ENCODE results near the gene ISOC1.

The ISOC1 gene

DNA sequence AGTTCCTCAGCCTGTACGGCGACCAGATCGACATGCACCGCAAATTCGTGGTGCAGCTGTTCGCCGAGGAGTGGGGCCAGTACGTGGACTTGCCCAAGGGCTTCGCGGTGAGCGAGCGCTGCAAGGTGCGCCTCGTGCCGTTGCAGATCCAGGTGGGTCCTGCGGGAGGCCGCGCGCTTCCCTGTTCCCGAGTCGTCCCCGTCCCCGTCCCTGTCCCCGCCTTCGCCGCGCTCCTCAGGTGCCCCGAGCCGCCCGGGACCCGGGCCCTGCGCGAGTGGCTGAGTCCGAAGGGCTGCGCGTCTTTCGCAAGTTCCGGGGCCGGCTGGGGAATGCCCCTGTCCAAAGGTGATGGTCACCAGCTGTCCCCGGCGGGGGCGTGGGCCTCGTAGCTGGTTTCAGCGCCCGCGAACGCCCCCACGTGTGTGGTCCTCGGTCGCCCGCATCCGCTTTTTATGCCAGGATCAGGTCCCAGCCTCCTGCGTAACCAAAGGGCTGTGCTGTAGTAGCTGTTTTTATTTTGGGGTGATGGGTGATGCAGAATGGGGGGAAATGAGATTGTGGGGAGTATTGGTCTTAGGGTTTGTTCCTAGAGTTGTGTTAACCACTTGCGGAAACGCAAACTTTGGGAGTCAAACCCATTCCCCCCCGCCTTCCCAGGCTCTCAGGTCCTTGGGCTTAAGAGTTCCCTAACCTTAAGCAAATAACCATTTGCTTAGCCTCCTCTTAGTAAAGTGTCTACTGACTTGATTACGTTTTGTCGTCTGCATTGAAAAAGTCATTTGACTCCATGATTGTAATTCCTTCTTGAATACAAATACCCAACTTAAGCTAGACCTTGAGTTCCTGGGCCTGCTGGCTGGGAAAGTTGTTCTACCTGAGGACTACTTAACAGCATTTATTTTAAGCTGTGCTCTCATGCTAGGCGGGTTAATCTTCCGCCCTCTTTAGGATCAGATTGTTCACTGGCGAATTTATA is 663 bp downstream of the ISOC1 start:
- TF ChIP-seq, protein P1, sequence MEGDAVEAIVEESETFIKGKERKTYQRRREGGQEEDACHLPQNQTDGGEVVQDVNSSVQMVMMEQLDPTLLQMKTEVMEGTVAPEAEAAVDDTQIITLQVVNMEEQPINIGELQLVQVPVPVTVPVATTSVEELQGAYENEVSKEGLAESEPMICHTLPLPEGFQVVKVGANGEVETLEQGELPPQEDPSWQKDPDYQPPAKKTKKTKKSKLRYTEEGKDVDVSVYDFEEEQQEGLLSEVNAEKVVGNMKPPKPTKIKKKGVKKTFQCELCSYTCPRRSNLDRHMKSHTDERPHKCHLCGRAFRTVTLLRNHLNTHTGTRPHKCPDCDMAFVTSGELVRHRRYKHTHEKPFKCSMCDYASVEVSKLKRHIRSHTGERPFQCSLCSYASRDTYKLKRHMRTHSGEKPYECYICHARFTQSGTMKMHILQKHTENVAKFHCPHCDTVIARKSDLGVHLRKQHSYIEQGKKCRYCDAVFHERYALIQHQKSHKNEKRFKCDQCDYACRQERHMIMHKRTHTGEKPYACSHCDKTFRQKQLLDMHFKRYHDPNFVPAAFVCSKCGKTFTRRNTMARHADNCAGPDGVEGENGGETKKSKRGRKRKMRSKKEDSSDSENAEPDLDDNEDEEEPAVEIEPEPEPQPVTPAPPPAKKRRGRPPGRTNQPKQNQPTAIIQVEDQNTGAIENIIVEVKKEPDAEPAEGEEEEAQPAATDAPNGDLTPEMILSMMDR (IDR thresholded peaks at IDR 0.05; ENCODE audit: low read depth, low read length): no peak
- H3K4me3 ChIP-seq (ENCODE audit: low read depth, low read length): peak overlapping the region; percentile 83

GRCh38 chr5:129096382-129096991 is 1.9 kb downstream of the ISOC1 start:
- no peak overlapping the region for H3K4me3 ChIP-seq (ENCODE audit: low read depth, low read length)

DNA sequence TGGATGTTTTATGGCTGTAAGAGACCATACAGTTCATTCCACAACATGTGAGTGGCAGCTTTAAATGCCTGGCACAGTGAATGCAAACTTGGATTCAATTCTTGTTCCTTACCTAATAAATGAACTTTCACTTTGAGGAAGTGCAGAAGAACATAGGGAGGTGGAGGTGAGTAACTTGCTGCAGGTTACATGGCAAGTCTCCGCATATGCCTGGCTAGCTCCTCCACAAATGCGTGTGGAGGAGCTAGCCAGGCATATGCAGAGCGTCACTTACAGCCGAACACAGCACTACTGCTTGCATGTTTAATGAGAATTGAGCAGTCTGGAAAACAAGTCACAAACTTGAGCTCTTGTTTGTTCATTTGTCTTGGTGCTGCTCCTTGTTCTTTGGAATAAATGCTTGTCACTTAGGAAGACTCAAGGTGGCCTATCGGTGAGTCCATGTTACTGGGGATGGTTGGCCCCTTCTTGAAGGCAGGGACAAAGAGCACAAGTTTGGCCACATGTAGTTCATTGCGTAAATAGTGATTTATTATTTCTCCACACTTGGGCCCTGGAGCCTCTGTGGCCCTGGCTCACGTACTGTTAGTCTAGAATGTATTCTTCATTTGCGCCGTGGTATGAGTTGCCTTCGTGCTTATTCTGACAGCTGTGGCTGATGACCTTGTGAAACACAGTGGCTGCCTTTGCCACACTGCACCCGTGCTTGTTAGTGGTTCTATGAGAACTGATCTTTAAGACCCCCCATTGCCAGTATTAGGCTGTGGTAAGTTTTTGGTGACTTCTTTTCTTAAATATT is 3.1 kb downstream of the ISOC1 start:
- H3K4me3 ChIP-seq (ENCODE audit: low read depth, low read length): no peak overlapping the region
- TF ChIP-seq, protein P1 (IDR thresholded peaks at IDR 0.05; ENCODE audit: low read depth, low read length): no peak

More at GRCh38 chr5:129096382-129096991, 1.9 kb downstream of the ISOC1 start:
- TF ChIP-seq, protein P1 (IDR thresholded peaks at IDR 0.05; ENCODE audit: low read depth, low read length): no peak

- TF ChIP-seq, protein P1 (IDR thresholded peaks at IDR 0.05; ENCODE audit: low read depth, low read length): no peak
- H3K4me3 ChIP-seq (ENCODE audit: low read depth, low read length): no peak overlapping the region
Observed at GRCh38 chr5:129098488-129099183, 4.1 kb downstream of the ISOC1 start.

DNA sequence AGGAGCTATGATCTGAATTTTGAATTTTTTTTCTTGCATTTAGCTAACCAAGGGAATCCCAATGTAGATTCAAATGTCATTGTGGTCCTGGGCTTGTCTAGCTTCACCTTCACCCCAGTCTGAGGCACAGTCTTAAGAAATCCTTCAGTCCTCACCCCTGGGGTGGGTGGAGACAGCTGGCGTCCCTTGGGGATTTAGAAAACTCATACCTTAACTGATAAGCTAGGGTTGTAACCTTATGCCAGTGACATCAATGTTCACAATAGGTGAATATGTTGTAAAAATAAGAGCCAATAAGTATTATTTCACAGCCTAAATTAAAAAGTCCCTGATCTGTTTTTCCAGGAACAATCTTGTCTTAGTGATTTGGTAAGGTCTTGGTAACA is 4.6 kb downstream of the ISOC1 start:
- TF ChIP-seq, protein P1 (IDR thresholded peaks at IDR 0.05; ENCODE audit: low read depth, low read length): no peak
- H3K4me3 ChIP-seq (ENCODE audit: low read depth, low read length): no peak overlapping the region

GRCh38 chr5:129101794-129102193 is 7.2 kb downstream of the ISOC1 start:
- H3K4me3 ChIP-seq (ENCODE audit: low read depth, low read length): no peak overlapping the region
- TF ChIP-seq, protein P1 (IDR thresholded peaks at IDR 0.05; ENCODE audit: low read depth, low read length): no peak

Data from WI38 (cell line).